Body of pancreas (tissue), 4 donors: Measurements from ENCODE around the gene NEXN. TPM values are rescaled to one million over a fixed set of nuclear protein-coding genes. Genes with fewer than 3 reads are reported as not detected.
"Not testable (repeated sequence)": the region's sequence is repeated elsewhere in the genome, so short reads cannot be mapped to it uniquely, and the experiment has no call there.

Source experiments
- ATAC-seq: fragments of 150-250 bp; one replicate; pipeline ENCODE4 v1.9.1; 2016
- DNase-seq, 4 donors: peaks; one replicate each; pipeline ENCODE4 v3.0.0-alpha.2; 2019
- H3K27ac ChIP-seq, 4 donors: fragments of 200-600 bp; sonication (generic); 1 replicate in 3 of 4; 2 replicates in 1 of 4; pipeline versions ENCODE4 v1.5.1 to v1.6.1; 2016 to 2019; ENCODE audit warnings: mild to moderate bottlenecking in 1 of 4, mixed read lengths in 1 of 4, moderate library complexity in 1 of 4
- H3K27me3 ChIP-seq, 2 donors: fragments of 200-600 bp; sonication (generic); one replicate each; pipeline ENCODE4 v1.6.0; 2016; ENCODE audit warnings: mild to moderate bottlenecking in 1 of 2
- H3K36me3 ChIP-seq, 2 donors: fragments of 200-600 bp; sonication (generic); replicated peaks in 1 of 2; 2 replicates each; pipeline ENCODE4 v1.5.1; 2016; ENCODE audit warnings: low read depth in 2 of 2; ENCODE audit not compliant: insufficient read depth in 1 of 2
- H3K4me1 ChIP-seq: fragments of 200-600 bp; sonication (generic); one replicate; pipeline ENCODE4 v1.6.0; 2016
- H3K4me3 ChIP-seq, 2 donors: fragments of 200-600 bp; sonication (generic); 1 replicate in 1 of 2; 2 replicates in 1 of 2; pipeline ENCODE4 v1.5.1; 2016 to 2019
- H3K9me3 ChIP-seq, 3 donors: fragments of 200-600 bp; sonication (generic); 1 replicate in 2 of 3; 2 replicates in 1 of 3; pipeline ENCODE4 v1.5.1; 2016
- POLR2A ChIP-seq, 3 donors: fragments of 450-650 bp; IDR thresholded peaks; one replicate each; pipeline ENCODE4 v1.6.1; 2016; ENCODE audit warnings: antibody characterized with exemption in 3 of 3, mild to moderate bottlenecking in 2 of 3
- WGBS, 2 donors: methylation state at CpG; one replicate each; pipeline ENCODE4 v1.1.5; 2017; 5-methylcytosine and 5-hydroxymethylcytosine counted together
- intact Hi-C: fragments of 100-400 bp; cut with DNase I; formaldehyde crosslinking; loops from one replicate; pipeline ENCODE4 v1.15.1; 2023
- total RNA-seq, 2 donors: library from RNA; depleted of rRNA; stranded (reverse); fragments of >200 nt; gene quantifications; one replicate each; pipeline ENCODE4 v1.1.0, GENCODE V29; 2016
- TF ChIP-seq, protein P1 (sequence below), 7 experiments: fragments of 450-650 bp in 4 of 7; fragments of 200-600 bp in 3 of 7; sonication (generic) in 3 of 7; IDR thresholded peaks; one replicate each; pipeline ENCODE4 v1.5.1; 2016 to 2019; ENCODE audit warnings: antibody characterized with exemption in 7 of 7

The NEXN gene
- total RNA-seq, 2 donors from 2014 or later: 7.5 to 13.2 TPM

DNA sequence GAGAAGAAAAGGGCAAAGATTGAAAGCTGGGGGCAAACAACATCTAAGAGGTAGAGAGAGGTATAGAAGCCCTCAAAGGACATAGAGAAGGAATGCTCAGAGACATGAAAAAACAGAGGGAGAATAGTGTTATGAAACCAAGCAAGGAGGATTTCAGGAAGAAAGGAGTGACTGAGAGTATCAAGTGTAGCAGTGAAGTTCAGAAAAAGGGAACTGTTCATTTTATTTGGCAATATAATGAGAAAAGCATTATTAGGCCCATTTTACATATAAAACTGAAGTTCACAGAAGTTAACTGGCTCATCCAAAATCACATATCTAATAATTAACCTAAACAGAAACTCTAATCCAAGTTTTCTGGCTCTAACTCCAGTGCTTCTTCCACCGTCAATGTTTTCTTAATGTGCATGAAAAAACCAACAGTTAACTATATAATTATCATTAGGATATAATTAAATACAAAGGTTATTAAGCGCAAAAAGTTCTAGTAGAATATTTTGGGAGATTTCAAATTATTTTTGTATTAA lies 17.7 kb downstream of the NEXN start:
- Histone ChIP-seq H3K36me3 (no peaks in the 10 kb centered on the region), H3K4me3 (no peak overlapping the region), H3K4me1 (peaks cover 5% of the 10 kb centered on the region), H3K9me3 (no peaks in the 10 kb centered on the region), H3K27me3 (no peaks in the 10 kb centered on the region), H3K27ac (no peak overlapping the region)
- TF ChIP-seq POLR2A (IDR thresholded peaks at IDR 0.05): no peak
- TF ChIP-seq, protein P1, sequence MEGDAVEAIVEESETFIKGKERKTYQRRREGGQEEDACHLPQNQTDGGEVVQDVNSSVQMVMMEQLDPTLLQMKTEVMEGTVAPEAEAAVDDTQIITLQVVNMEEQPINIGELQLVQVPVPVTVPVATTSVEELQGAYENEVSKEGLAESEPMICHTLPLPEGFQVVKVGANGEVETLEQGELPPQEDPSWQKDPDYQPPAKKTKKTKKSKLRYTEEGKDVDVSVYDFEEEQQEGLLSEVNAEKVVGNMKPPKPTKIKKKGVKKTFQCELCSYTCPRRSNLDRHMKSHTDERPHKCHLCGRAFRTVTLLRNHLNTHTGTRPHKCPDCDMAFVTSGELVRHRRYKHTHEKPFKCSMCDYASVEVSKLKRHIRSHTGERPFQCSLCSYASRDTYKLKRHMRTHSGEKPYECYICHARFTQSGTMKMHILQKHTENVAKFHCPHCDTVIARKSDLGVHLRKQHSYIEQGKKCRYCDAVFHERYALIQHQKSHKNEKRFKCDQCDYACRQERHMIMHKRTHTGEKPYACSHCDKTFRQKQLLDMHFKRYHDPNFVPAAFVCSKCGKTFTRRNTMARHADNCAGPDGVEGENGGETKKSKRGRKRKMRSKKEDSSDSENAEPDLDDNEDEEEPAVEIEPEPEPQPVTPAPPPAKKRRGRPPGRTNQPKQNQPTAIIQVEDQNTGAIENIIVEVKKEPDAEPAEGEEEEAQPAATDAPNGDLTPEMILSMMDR (IDR thresholded peaks at IDR 0.05): no peak
- WGBS, 2 donors: 52 to 54% methylated on average over 2 of the region's 2 CpGs
- intact Hi-C loops: no loop called here
- ATAC-seq (no peak), DNase-seq (no peak)

DNA sequence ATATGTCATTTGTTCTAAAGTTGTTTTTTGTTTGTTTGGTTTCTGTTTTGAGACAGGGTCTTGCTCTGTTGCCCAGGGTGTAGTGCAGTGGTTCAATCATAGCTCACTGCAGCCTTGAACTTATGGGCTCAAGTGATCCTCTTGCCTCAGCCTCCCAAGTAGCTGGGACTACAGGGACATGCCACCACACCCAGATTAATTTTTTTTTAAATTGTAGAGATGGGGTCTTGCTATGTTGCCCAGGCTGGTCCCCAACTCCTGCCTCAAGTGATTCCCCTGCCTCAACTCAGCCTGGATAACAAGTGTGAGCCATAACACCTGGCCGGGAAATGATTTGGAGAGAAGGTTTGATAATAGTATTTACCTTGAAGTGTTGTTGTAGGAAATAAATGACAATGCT lies 18.2 kb downstream of the NEXN start:
- ATAC-seq: no peak
- Histone ChIP-seq H3K27me3 (no peaks in the 10 kb centered on the region), H3K4me1 (peaks cover 5% of the 10 kb centered on the region), H3K9me3 (no peaks in the 10 kb centered on the region), H3K36me3 (no peaks in the 10 kb centered on the region), H3K4me3 (no peak overlapping the region), H3K27ac (no peak overlapping the region)
- no peak for TF ChIP-seq POLR2A (IDR thresholded peaks at IDR 0.05)
- TF ChIP-seq, protein P1 (IDR thresholded peaks at IDR 0.05): no peak
- intact Hi-C loops: no loop called here
- no peak for DNase-seq
- 39 to 54% methylated on average over 1 of the region's 1 CpG for WGBS, 2 donors

DNA sequence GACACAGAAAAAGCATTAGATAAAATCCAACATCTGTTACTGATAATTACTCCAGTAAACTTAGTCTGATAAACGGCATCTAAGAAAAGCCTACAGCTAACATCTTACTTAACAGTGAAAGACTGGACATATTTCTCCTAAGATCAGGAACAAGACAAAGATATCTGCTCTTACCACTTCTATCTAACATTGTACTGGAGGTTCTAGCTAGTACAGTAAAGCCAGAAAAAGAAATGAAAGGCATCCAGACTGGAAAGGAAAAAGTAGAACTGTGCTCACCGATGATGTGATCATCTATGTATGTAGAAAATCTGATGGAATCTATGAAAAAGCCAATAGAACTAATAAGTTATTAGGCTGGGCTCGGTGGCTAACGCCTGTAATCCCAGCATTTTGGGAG lies 21.7 kb downstream of the NEXN start:
- intact Hi-C loops: no loop called here
- Histone ChIP-seq H3K36me3 (no peaks in the 10 kb centered on the region), H3K27me3 (no peaks in the 10 kb centered on the region), H3K9me3 (no peaks in the 10 kb centered on the region), H3K27ac (no peak overlapping the region), H3K4me1 (peaks cover 5% of the 10 kb centered on the region), H3K4me3 (no peak overlapping the region)
- 90 to 99% methylated on average over 4 of the region's 4 CpGs for WGBS, 2 donors
- DNase-seq (no peak), ATAC-seq (no peak)
- TF ChIP-seq, protein P1 (IDR thresholded peaks at IDR 0.05): no peak
- no peak for TF ChIP-seq POLR2A (IDR thresholded peaks at IDR 0.05)

DNA sequence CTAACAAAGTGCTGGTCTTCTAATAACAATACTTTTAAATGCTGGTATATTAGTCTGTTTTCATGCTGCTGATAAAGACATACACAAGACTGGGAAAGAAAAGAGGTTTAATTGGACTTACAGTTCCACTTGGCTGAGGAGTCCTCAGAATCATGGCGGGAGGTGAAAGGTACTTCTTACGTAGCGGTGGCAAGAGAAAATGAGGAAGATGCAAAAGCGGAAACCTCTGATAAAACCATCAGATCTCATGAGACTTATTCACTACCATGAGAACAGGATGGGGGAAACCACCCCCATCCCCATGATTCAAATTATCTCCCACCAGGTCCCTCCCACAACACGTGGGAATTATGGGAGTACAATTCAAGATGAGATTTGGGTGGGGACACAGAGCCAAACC lies 30.5 kb downstream of the NEXN start:
- intact Hi-C loops, H3K36me3 ChIP-seq: not testable (repeated sequence)

DNA sequence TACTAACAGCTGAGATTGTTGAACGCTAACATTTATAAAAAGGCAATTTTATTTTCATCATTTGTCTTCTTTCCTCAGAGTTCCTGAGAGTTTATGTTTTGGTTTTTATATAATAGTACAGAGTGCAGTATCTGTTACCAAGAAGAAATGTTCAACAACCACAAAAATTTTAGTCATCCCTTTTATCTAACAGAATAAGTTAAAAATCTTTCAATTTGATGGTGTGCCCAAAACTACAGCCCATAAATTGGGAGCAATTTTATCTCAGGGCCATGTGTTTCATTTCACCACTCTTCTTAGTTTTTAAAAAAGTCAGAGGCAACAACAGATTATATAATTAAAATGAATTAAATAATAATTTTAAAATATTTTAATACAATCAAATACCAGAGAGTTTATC lies 37.1 kb downstream of the NEXN start:
- 83 to 93% methylated on average over 1 of the region's 1 CpG for WGBS, 2 donors
- intact Hi-C loops: no loop called here
- H3K36me3 ChIP-seq: no peaks in the 10 kb centered on the region
- no peaks in the 10 kb centered on the region for H3K4me1 ChIP-seq
- no peaks in the 10 kb centered on the region for H3K27me3 ChIP-seq
- no peak for DNase-seq
- H3K9me3 ChIP-seq: no peaks in the 10 kb centered on the region
- no peak overlapping the region for H3K4me3 ChIP-seq
- TF ChIP-seq POLR2A (IDR thresholded peaks at IDR 0.05): no peak
- TF ChIP-seq, protein P1 (IDR thresholded peaks at IDR 0.05): no peak
- ATAC-seq: no peak
- H3K27ac ChIP-seq: no peak overlapping the region

More for the DNA sequence above, 30.5 kb downstream of the NEXN start:
- not testable (repeated sequence) for H3K4me3 ChIP-seq, ATAC-seq, H3K4me1 ChIP-seq, H3K27ac ChIP-seq, DNase-seq, H3K27me3 ChIP-seq, H3K9me3 ChIP-seq
- WGBS, 2 donors: 95 to 96% methylated on average over 5 of the region's 5 CpGs
